Measurements from ENCODE around the gene MTERF1. TPM values are rescaled to one million over a fixed set of nuclear protein-coding genes. Genes with fewer than 3 reads are reported as not detected.

The MTERF1 gene
- total RNA-seq, 2 donors from 2014 or later: 14.8 to 16.8 TPM

GRCh38 chr7:91916051-91916440, 35.5 kb upstream of the MTERF1 start:
- intact Hi-C loops (cut with DNase I): no loop called here
- no peaks in the 10 kb centered on the region for H3K4me1 ChIP-seq
- no peak overlapping the region for H3K4me3 ChIP-seq
- no peak overlapping the region for H3K27ac ChIP-seq
- no peaks in the 10 kb centered on the region for H3K27me3 ChIP-seq
- H3K9me3 ChIP-seq: no peaks in the 10 kb centered on the region
- no peak for TF ChIP-seq CTCF (IDR thresholded peaks at IDR 0.05)
- DNase-seq: no peak
- no peak overlapping the region for H3K9ac ChIP-seq (ENCODE audit: low read depth in 2 of 2, low read length in 2 of 2)
- no peaks in the 10 kb centered on the region for H3K36me3 ChIP-seq

GRCh38 chr7:91915401-91916050, 35.0 kb upstream of the MTERF1 start:
- no peak overlapping the region for H3K9ac ChIP-seq (ENCODE audit: low read depth in 2 of 2, low read length in 2 of 2)
- no peak for TF ChIP-seq CTCF (IDR thresholded peaks at IDR 0.05)
- H3K4me3 ChIP-seq: no peak overlapping the region
- no peak overlapping the region for H3K27ac ChIP-seq
- no peaks in the 10 kb centered on the region for H3K4me1 ChIP-seq
- no peaks in the 10 kb centered on the region for H3K36me3 ChIP-seq
- H3K27me3 ChIP-seq: no peaks in the 10 kb centered on the region
- H3K9me3 ChIP-seq: no peaks in the 10 kb centered on the region
- DNase-seq: no peak
- intact Hi-C loops (cut with DNase I): no loop called here

GRCh38 chr7:91913612-91914011, 33.1 kb upstream of the MTERF1 start:
- Histone ChIP-seq H3K9me3 (no peaks in the 10 kb centered on the region), H3K4me3 (no peak overlapping the region), H3K36me3 (no peaks in the 10 kb centered on the region), H3K4me1 (no peaks in the 10 kb centered on the region), H3K27me3 (no peaks in the 10 kb centered on the region), H3K9ac (ENCODE audit: low read depth in 2 of 2, low read length in 2 of 2) (no peak overlapping the region), H3K27ac (no peak overlapping the region)
- DNase-seq: no peak
- no peak for TF ChIP-seq CTCF (IDR thresholded peaks at IDR 0.05)
- intact Hi-C loops (cut with DNase I): no loop called here

GRCh38 chr7:91912494-91912893, 32.0 kb upstream of the MTERF1 start:
- H3K27me3 ChIP-seq: no peaks in the 10 kb centered on the region
- DNase-seq: no peak
- H3K4me3 ChIP-seq: no peak overlapping the region
- no peaks in the 10 kb centered on the region for H3K4me1 ChIP-seq
- intact Hi-C loops (cut with DNase I): no loop called here
- no peak for TF ChIP-seq CTCF (IDR thresholded peaks at IDR 0.05)
- H3K9ac ChIP-seq (ENCODE audit: low read depth in 2 of 2, low read length in 2 of 2): no peak overlapping the region
- no peak overlapping the region for H3K27ac ChIP-seq
- no peaks in the 10 kb centered on the region for H3K9me3 ChIP-seq
- no peaks in the 10 kb centered on the region for H3K36me3 ChIP-seq

- H3K4me3 ChIP-seq: no peak overlapping the region
- H3K9me3 ChIP-seq: no peaks in the 10 kb centered on the region
- H3K27me3 ChIP-seq: no peaks in the 10 kb centered on the region
- no peak overlapping the region for H3K9ac ChIP-seq (ENCODE audit: low read depth in 2 of 2, low read length in 2 of 2)
- intact Hi-C loops (cut with DNase I): no loop called here
- no peak for DNase-seq
- H3K36me3 ChIP-seq: no peaks in the 10 kb centered on the region
- TF ChIP-seq CTCF (IDR thresholded peaks at IDR 0.05): no peak
- no peaks in the 10 kb centered on the region for H3K4me1 ChIP-seq
- no peak overlapping the region for H3K27ac ChIP-seq
These were observed 30.6 kb upstream of the MTERF1 start for GRCh38 chr7:91911121-91911520.
